ENCODE results near the gene SHE.
"Not testable (repeated sequence)": the region's sequence is repeated elsewhere in the genome, so short reads cannot be mapped to it uniquely, and the experiment has no call there.

Gene SHE

GRCh38 chr1:154512760-154513159 lies 10.5 kb upstream of the SHE start:
- DNase-seq = no peak

- no peak for DNase-seq
Observed at GRCh38 chr1:154503898-154504297, 1.7 kb upstream of the SHE start.

GRCh38 chr1:154502744-154503115 lies 518 bp upstream of the SHE start:
- no peak for DNase-seq

GRCh38 chr1:154501423-154502065 lies 668 bp downstream of the SHE start:
- DNase-seq = no peak

GRCh38 chr1:154500533-154500932 lies 1.7 kb downstream of the SHE start:
- no peak for DNase-seq

- DNase-seq = no peak
Observed at GRCh38 chr1:154499446-154499845, 2.8 kb downstream of the SHE start.

- DNase-seq = no peak
Observed at GRCh38 chr1:154497026-154497806, 5.0 kb downstream of the SHE start.

- DNase-seq = no peak
Observed at GRCh38 chr1:154496383-154496782, 5.8 kb downstream of the SHE start.

- DNase-seq = no peak
Observed at GRCh38 chr1:154495496-154496273, 6.5 kb downstream of the SHE start.

GRCh38 chr1:154493276-154493675 lies 8.9 kb downstream of the SHE start:
- DNase-seq = no peak

- DNase-seq = no peak
Observed at GRCh38 chr1:154492115-154492514, 10.1 kb downstream of the SHE start.

GRCh38 chr1:154490317-154490716 lies 11.9 kb downstream of the SHE start:
- no peak for DNase-seq

- DNase-seq = no peak
Observed at GRCh38 chr1:154489695-154490274, 12.4 kb downstream of the SHE start.

GRCh38 chr1:154488922-154489321 lies 13.3 kb downstream of the SHE start:
- no peak for DNase-seq

GRCh38 chr1:154486756-154487155 lies 15.5 kb downstream of the SHE start:
- not testable (repeated sequence) for DNase-seq

- no peak for DNase-seq
Observed at GRCh38 chr1:154485910-154486496, 16.2 kb downstream of the SHE start.

- no peak for DNase-seq
Observed at GRCh38 chr1:154485106-154485505, 17.1 kb downstream of the SHE start.

GRCh38 chr1:154483941-154484803 lies 18.0 kb downstream of the SHE start:
- no peak for DNase-seq

- DNase-seq = no peak
Observed at GRCh38 chr1:154481053-154481452, 21.2 kb downstream of the SHE start.

- peak; percentile 61 for DNase-seq
Observed at GRCh38 chr1:154479764-154480421, 22.3 kb downstream of the SHE start.

GRCh38 chr1:154478639-154479038 lies 23.6 kb downstream of the SHE start:
- DNase-seq = no peak
